Kidney (tissue), 14 donors: ENCODE results near the gene ASTN2. TPM values are rescaled to one million over a fixed set of nuclear protein-coding genes. Genes with fewer than 3 reads are reported as not detected.

ENCODE experiments used
- DNase-seq, 5 donors: peaks; one replicate each; pipeline ENCODE4 v3.0.0-alpha.2; 2013 to 2020
- FAIRE-seq: peaks from 2 replicates; lab custom pipeline; 2012; peaks lifted over from hg19 to GRCh38; lab: Jason Lieb, UNC
- H3K27ac ChIP-seq, 2 donors: one replicate each; pipeline ENCODE4 v1.7.0; 2013; ENCODE audit warnings: low read depth in 2 of 2, low read length in 2 of 2, inconsistent platforms in 1 of 2
- H3K27me3 ChIP-seq: one replicate; pipeline ENCODE4 v1.7.1; 2013; ENCODE audit warnings: low read length, inconsistent platforms; ENCODE audit not compliant: control insufficient read depth, insufficient read depth
- H3K36me3 ChIP-seq, 3 donors: one replicate each; pipeline versions ENCODE4 v1.7.0 to v1.7.1; 2013; ENCODE audit warnings: low read length in 3 of 3, control low read depth in 1 of 3, inconsistent platforms in 1 of 3; ENCODE audit not compliant: insufficient read depth in 3 of 3, control insufficient read depth in 2 of 3
- H3K4me1 ChIP-seq, 3 donors: one replicate each; pipeline versions ENCODE4 v1.7.0 to v1.7.1; 2013; ENCODE audit warnings: low read length in 3 of 3, inconsistent platforms in 1 of 3, low read depth in 1 of 3; ENCODE audit not compliant: control insufficient read depth in 2 of 3, insufficient read depth in 2 of 3
- H3K4me3 ChIP-seq, 3 donors: one replicate each; pipeline versions ENCODE4 v1.7.0 to v1.8.1; 2013; ENCODE audit warnings: low read length in 3 of 3, control low read depth in 1 of 3, inconsistent platforms in 1 of 3
- H3K9ac ChIP-seq, 3 donors: one replicate each; pipeline versions ENCODE4 v1.7.0 to v1.7.1; 2013; ENCODE audit warnings: low read length in 3 of 3, control low read depth in 1 of 3, inconsistent platforms in 1 of 3
- H3K9me3 ChIP-seq, 3 donors: one replicate each; pipeline versions ENCODE4 v1.7.0 to v1.7.1; 2013; ENCODE audit warnings: low read length in 3 of 3, control low read depth in 1 of 3, inconsistent platforms in 1 of 3; ENCODE audit not compliant: control insufficient read depth in 2 of 3, insufficient read depth in 1 of 3
- intact Hi-C: fragments of 100-400 bp; cut with DNase I; formaldehyde crosslinking; loops from one replicate; pipeline ENCODE4 v1.11.1; 2022
- polyA plus RNA-seq: library from polyadenylated mRNA; stranded (reverse); fragments of 350-450 nt; fragmentation: Illumina TruSeq; extraction: RNeasy Lipid Tissue Mini Kit (QIAGEN cat#74804); gene quantifications from one replicate; pipeline ENCODE4 v1.2.3, GENCODE V29; 2014; ENCODE audit warnings: low read depth, low replicate concordance; ENCODE audit not compliant: insufficient read depth
- total RNA-seq: library from RNA; stranded (reverse); fragmentation: NEBNext Ultra II Directional; extraction: Animal tissue kit (Norgen Biotek cat#: 25700); gene quantifications from one replicate; pipeline ENCODE4 v1.2.1, GENCODE V29; 2021
- TF ChIP-seq, protein P1 (sequence below): IDR thresholded peaks from 3 replicates; pipeline ENCODE4 v1.5.1; 2012; ENCODE audit warnings: mild to moderate bottlenecking, moderate library complexity, borderline replicate concordance; ENCODE audit not compliant: insufficient read depth; ENCODE audit errors: extremely low read depth
- donor health status: control.
- donor health status: control.
- donor health status: control.
- donor health status: control.
- donor health status: control.
- donor health status: DM: yes; HTN: yes; CAD: no.
- donor health status: Normal renal cell carcinoma (clear cell type).

ASTN2 gene
- total and polyA plus RNA-seq, 2 donors from 2014 or later = 7.6 to 11.5 TPM

DNA sequence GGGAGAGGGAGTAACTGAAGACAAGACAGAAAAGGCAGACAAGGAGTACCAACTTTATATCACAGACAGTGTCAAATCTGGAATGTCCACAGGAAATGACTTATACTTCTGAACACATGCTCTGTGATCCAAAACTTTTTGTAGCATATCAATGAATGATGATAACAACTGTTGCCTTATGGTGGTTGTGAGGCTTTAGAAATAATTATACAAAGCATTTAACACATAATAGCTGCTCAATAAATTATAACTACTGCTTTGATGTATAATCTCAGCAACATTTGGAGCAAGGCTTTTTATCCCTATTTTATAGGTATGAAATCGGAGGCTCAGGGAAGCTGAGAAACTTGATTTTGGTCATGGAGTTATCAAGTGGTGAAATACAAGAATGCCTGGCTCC is 3.3 kb upstream of the ASTN2 start:
- Histone ChIP-seq H3K36me3 (no peaks in the 10 kb centered on the region), H3K9ac (no peak overlapping the region), H3K4me3 (no peak overlapping the region), H3K27me3 (peaks cover 3% of the 10 kb centered on the region), H3K9me3 (no peaks in the 10 kb centered on the region), H3K27ac (no peak overlapping the region), H3K4me1 (peaks cover 0 to 4% (median 0%) of the 10 kb centered on the region in 3 donors)
- TF ChIP-seq, protein P1, sequence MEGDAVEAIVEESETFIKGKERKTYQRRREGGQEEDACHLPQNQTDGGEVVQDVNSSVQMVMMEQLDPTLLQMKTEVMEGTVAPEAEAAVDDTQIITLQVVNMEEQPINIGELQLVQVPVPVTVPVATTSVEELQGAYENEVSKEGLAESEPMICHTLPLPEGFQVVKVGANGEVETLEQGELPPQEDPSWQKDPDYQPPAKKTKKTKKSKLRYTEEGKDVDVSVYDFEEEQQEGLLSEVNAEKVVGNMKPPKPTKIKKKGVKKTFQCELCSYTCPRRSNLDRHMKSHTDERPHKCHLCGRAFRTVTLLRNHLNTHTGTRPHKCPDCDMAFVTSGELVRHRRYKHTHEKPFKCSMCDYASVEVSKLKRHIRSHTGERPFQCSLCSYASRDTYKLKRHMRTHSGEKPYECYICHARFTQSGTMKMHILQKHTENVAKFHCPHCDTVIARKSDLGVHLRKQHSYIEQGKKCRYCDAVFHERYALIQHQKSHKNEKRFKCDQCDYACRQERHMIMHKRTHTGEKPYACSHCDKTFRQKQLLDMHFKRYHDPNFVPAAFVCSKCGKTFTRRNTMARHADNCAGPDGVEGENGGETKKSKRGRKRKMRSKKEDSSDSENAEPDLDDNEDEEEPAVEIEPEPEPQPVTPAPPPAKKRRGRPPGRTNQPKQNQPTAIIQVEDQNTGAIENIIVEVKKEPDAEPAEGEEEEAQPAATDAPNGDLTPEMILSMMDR = no peak
- intact Hi-C loops = no loop called here
- no peak for DNase-seq
- no peak for FAIRE-seq

DNA sequence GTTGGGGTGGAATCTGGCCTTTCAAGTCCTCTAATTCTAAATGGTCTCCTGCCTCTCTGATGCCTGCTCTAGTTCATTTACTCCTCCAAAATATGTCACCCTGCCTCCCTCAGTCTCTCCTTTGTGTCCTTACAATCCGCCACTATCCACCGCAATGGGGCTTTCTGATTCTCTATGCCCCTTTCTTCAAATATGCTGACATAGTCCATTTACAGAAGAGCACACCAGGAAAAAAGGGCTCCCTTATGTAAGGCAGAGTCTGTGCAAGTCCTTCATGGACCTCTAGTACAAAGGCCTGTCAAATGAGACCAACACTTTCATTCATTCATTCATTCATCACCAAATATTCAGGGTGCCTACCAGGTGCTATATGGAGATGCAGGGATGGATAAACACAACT is 2.0 kb upstream of the ASTN2 start:
- no peak overlapping the region for H3K27ac ChIP-seq
- peaks cover 9% of the 10 kb centered on the region for H3K27me3 ChIP-seq
- DNase-seq (no peak), FAIRE-seq (no peak)
- TF ChIP-seq, protein P1 = no peak
- H3K9me3 ChIP-seq = no peaks in the 10 kb centered on the region
- intact Hi-C loops = no loop called here
- H3K36me3 ChIP-seq = no peaks in the 10 kb centered on the region
- H3K9ac ChIP-seq = no peak overlapping the region
- peaks cover 0 to 4% (median 0%) of the 10 kb centered on the region in 3 donors for H3K4me1 ChIP-seq
- H3K4me3 ChIP-seq = no peak overlapping the region

DNA sequence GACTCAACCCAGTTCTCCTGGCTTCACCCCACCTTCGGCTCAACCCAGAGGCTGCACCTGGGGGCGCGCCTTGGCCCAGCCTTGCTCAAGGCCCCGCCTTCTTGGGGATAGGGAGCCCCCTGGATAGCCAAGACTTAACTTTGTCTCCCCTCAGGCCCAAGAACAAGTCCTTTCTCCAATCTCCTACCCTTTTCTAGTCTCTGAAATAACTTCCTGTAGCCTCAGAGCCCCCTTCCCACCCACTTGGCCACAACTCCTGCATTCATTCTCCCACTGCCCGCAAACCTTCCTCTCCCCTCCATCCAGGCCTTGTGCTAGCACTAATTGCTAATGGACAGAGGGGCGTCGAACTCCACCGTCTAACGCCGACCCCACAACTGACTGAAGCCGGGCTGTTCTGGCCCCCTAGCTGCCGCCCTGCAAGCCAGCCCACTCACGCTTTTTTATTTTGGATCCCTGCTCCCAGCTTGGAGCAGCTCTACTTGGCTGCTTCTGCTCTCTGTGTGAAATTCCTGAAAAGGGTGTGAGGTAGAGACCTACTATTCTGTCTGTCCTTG is 579 bp upstream of the ASTN2 start:
- TF ChIP-seq, protein P1 = no peak
- intact Hi-C loops = no loop called here
- DNase-seq (peak in 4 of 5 donors; percentile 37 to 57 (median 52)), FAIRE-seq (no peak)
- H3K9me3 ChIP-seq = no peaks in the 10 kb centered on the region
- no peaks in the 10 kb centered on the region for H3K36me3 ChIP-seq
- peaks cover 9% of the 10 kb centered on the region for H3K27me3 ChIP-seq
- no peak overlapping the region for H3K27ac ChIP-seq
- H3K4me1 ChIP-seq = peaks cover 0 to 4% (median 0%) of the 10 kb centered on the region in 3 donors
- no peak overlapping the region for H3K9ac ChIP-seq
- no peak overlapping the region for H3K4me3 ChIP-seq
